ENCODE measurements around the gene CBX4. TPM values are rescaled to one million over a fixed set of nuclear protein-coding genes. Genes with fewer than 3 reads are reported as not detected.

Gene CBX4
- total RNA-seq, 4 donors from 2014 or later, result 3.0 to 9.0 (median 5.3) TPM

- DNase-seq, result no peak
- Histone ChIP-seq H3K36me3 (no peaks in the 10 kb centered on the region), H3K9me3 (no peaks in the 10 kb centered on the region), H3K27me3 (peaks cover 0 to 10% (median 8%) of the 10 kb centered on the region in 3 donors), H3K4me1 (no peaks in the 10 kb centered on the region), H3K4me3 (no peak overlapping the region), H3K27ac (no peak overlapping the region)
- in situ Hi-C loops (cut with MboI; ENCODE audit: low sequenced_read_pairs in 4 of 4) (no loop called here), intact Hi-C loops (cut with DNase I; ENCODE audit: low total_unique reads) (no loop called here)
- TF ChIP-seq POLR2A (IDR thresholded peaks at IDR 0.05), result no peak
- no peak for TF ChIP-seq CTCF (IDR thresholded peaks at IDR 0.05 in 4 of 5, conservative IDR thresholded peaks at IDR 0.05 in 1 of 5)
- no peak for ATAC-seq
Observed at GRCh38 chr17:79878329-79878947, 39.2 kb upstream of the CBX4 start.

- intact Hi-C loops (cut with DNase I; ENCODE audit: low total_unique reads), result no loop called here
- H3K27ac ChIP-seq, result no peak overlapping the region
- ATAC-seq (no peak), DNase-seq (no peak)
- H3K4me3 ChIP-seq, result no peak overlapping the region
- H3K27me3 ChIP-seq, result peaks cover 0 to 8% (median 8%) of the 10 kb centered on the region in 3 donors
- in situ Hi-C loops (cut with MboI; ENCODE audit: low sequenced_read_pairs in 4 of 4), result no loop called here
- no peaks in the 10 kb centered on the region for H3K9me3 ChIP-seq
- no peaks in the 10 kb centered on the region for H3K36me3 ChIP-seq
- H3K4me1 ChIP-seq, result no peaks in the 10 kb centered on the region
- TF ChIP-seq CTCF (IDR thresholded peaks at IDR 0.05 in 4 of 5, conservative IDR thresholded peaks at IDR 0.05 in 1 of 5) (no peak), POLR2A (IDR thresholded peaks at IDR 0.05) (no peak)
Observed at GRCh38 chr17:79877041-79877440, 37.8 kb upstream of the CBX4 start.

- ATAC-seq, result no peak
- no peak for DNase-seq
- intact Hi-C loops (cut with DNase I; ENCODE audit: low total_unique reads) (no loop called here), in situ Hi-C loops (cut with MboI; ENCODE audit: low sequenced_read_pairs in 4 of 4) (no loop called here)
- no peak for TF ChIP-seq CTCF (IDR thresholded peaks at IDR 0.05 in 4 of 5, conservative IDR thresholded peaks at IDR 0.05 in 1 of 5)
- TF ChIP-seq POLR2A (IDR thresholded peaks at IDR 0.05), result no peak
- Histone ChIP-seq H3K36me3 (no peaks in the 10 kb centered on the region), H3K4me1 (no peaks in the 10 kb centered on the region), H3K27ac (no peak overlapping the region), H3K4me3 (no peak overlapping the region), H3K27me3 (peaks cover 0 to 5% (median 4%) of the 10 kb centered on the region in 3 donors), H3K9me3 (no peaks in the 10 kb centered on the region)
Observed at GRCh38 chr17:79875511-79875910, 36.3 kb upstream of the CBX4 start.

- ATAC-seq (no peak), DNase-seq (no peak)
- intact Hi-C loops (cut with DNase I; ENCODE audit: low total_unique reads) (no loop called here), in situ Hi-C loops (cut with MboI; ENCODE audit: low sequenced_read_pairs in 4 of 4) (no loop called here)
- no peaks in the 10 kb centered on the region for H3K9me3 ChIP-seq
- H3K36me3 ChIP-seq, result no peaks in the 10 kb centered on the region
- no peak overlapping the region for H3K4me3 ChIP-seq
- TF ChIP-seq POLR2A (IDR thresholded peaks at IDR 0.05) (no peak), CTCF (IDR thresholded peaks at IDR 0.05 in 4 of 5, conservative IDR thresholded peaks at IDR 0.05 in 1 of 5) (peak in 2 of 5 experiments; percentile 12 to 32)
- peaks cover 0 to 5% (median 4%) of the 10 kb centered on the region in 3 donors for H3K27me3 ChIP-seq
- no peaks in the 10 kb centered on the region for H3K4me1 ChIP-seq
- no peak overlapping the region for H3K27ac ChIP-seq
Observed at GRCh38 chr17:79874329-79874981, 35.2 kb upstream of the CBX4 start.

Measured in gastrocnemius medialis (tissue), 4 donors.